Measurements from ENCODE around the gene AASDH. TPM values are rescaled to one million over a fixed set of nuclear protein-coding genes. Genes with fewer than 3 reads are reported as not detected.

The AASDH gene
- total and polyA plus RNA-seq, 2 donors (not counting 1 experiment from before 2014, with no cell fraction given) = 6.9 to 15.2 TPM

GRCh38 chr4:56426273-56426672 is 39.0 kb upstream of the AASDH start:
- no peak overlapping the region for H3K4me3 Mint-ChIP-seq
- 71% methylated on average over 3 of the region's 6 CpGs for WGBS (ENCODE audit: insufficient coverage)
- no peak overlapping the region for H3K4me3 ChIP-seq (ENCODE audit: control extremely low read depth in 1 of 5, extremely low read depth in 1 of 5, insufficient read depth in 1 of 5, low read depth in 2 of 5, low read length in 4 of 5)
- H3K27me3 Mint-ChIP-seq = no peaks in the 10 kb centered on the region
- DNase-seq = no peak
- H3K4me1 ChIP-seq (ENCODE audit: control insufficient read depth in 2 of 2, insufficient read depth in 2 of 2, low read length in 2 of 2) = no peaks in the 10 kb centered on the region
- H3K27ac ChIP-seq (ENCODE audit: low read length in 2 of 2) = no peak overlapping the region
- H3K27me3 ChIP-seq (replicated peaks in 1 of 4; ENCODE audit: control extremely low read depth in 1 of 4, control insufficient read depth in 3 of 4, insufficient read depth in 4 of 4, low read length in 3 of 4) = no peaks in the 10 kb centered on the region
- no peak overlapping the region for H3K4me2 ChIP-seq (replicated peaks; ENCODE audit: low read depth, low read length, poor library complexity, severe bottlenecking)
- intact Hi-C loops (cut with micrococcal nuclease) = no loop called here
- H3K4me1 Mint-ChIP-seq = peaks cover 9% of the 10 kb centered on the region
- H3K27ac Mint-ChIP-seq = no peak overlapping the region
- no peaks in the 10 kb centered on the region for H4K20me1 ChIP-seq (ENCODE audit: control insufficient read depth, insufficient read depth, low read length, poor library complexity, severe bottlenecking)
- ATAC-seq (ENCODE audit: low read depth) = no peak
- ChIA-PET POLR2A (no interaction called here), CTCF (interaction anchor here (0.6 to 6.9 kb wide), 13 partner anchors 9 to 411 kb away, joined by 3 to 130 read pairs (median 5); partner anchors contain the start of genes AASDH, PAICS and PPAT)
- H2AFZ ChIP-seq (ENCODE audit: insufficient read depth, low read depth, low read length, poor library complexity, severe bottlenecking) = no peak overlapping the region
- no peaks in the 10 kb centered on the region for H3K9me3 ChIP-seq (ENCODE audit: control extremely low read depth in 1 of 3, control insufficient read depth in 2 of 3, insufficient read depth in 1 of 3, low read length in 2 of 3)
- no peak overlapping the region for H3K9ac ChIP-seq (ENCODE audit: low read length)
- H3K9me3 Mint-ChIP-seq (ENCODE audit: insufficient read depth) = no peaks in the 10 kb centered on the region
- no peaks in the 10 kb centered on the region for H3K36me3 ChIP-seq (replicated peaks in 1 of 2; ENCODE audit: control extremely low read depth in 1 of 2, control insufficient read depth in 1 of 2, extremely low read depth in 1 of 2, insufficient read depth in 2 of 2, low read length in 1 of 2)
- TF ChIP-seq CTCF (IDR thresholded peaks at IDR 0.05) = no peak
- TF ChIP-seq EZH2 (IDR thresholded peaks at IDR 0.05; ENCODE audit: borderline replicate concordance, insufficient read depth, low read depth, low read length, poor library complexity, severe bottlenecking) = no peak
- H3K79me2 ChIP-seq (ENCODE audit: control insufficient read depth, insufficient read depth, low read length) = peaks cover 71% of the 10 kb centered on the region

GRCh38 chr4:56425518-56425917 is 38.2 kb upstream of the AASDH start:
- no peaks in the 10 kb centered on the region for H3K36me3 ChIP-seq (replicated peaks in 1 of 2; ENCODE audit: control extremely low read depth in 1 of 2, control insufficient read depth in 1 of 2, extremely low read depth in 1 of 2, insufficient read depth in 2 of 2, low read length in 1 of 2)
- H3K4me1 ChIP-seq (ENCODE audit: control insufficient read depth in 2 of 2, insufficient read depth in 2 of 2, low read length in 2 of 2) = no peaks in the 10 kb centered on the region
- peak; percentile 5 for DNase-seq
- no peak overlapping the region for H3K4me3 ChIP-seq (ENCODE audit: control extremely low read depth in 1 of 5, extremely low read depth in 1 of 5, insufficient read depth in 1 of 5, low read depth in 2 of 5, low read length in 4 of 5)
- intact Hi-C loops (cut with micrococcal nuclease) = loop anchor here (1.0 kb wide), 3 partner anchors 119 to 411 kb away; no protein-coding TSS in a partner anchor
- H3K27me3 Mint-ChIP-seq = no peaks in the 10 kb centered on the region
- H3K4me1 Mint-ChIP-seq = peaks cover 9% of the 10 kb centered on the region
- no peaks in the 10 kb centered on the region for H4K20me1 ChIP-seq (ENCODE audit: control insufficient read depth, insufficient read depth, low read length, poor library complexity, severe bottlenecking)
- H3K27ac ChIP-seq (ENCODE audit: low read length in 2 of 2) = no peak overlapping the region
- no peaks in the 10 kb centered on the region for H3K9me3 Mint-ChIP-seq (ENCODE audit: insufficient read depth)
- ChIA-PET CTCF (interaction anchor here (0.6 to 6.9 kb wide), 19 partner anchors 10 to 477 kb away, joined by 3 to 130 read pairs (median 5); partner anchors contain the start of genes AASDH, CEP135, PAICS and PPAT), POLR2A (no interaction called here)
- no peaks in the 10 kb centered on the region for H3K27me3 ChIP-seq (replicated peaks in 1 of 4; ENCODE audit: control extremely low read depth in 1 of 4, control insufficient read depth in 3 of 4, insufficient read depth in 4 of 4, low read length in 3 of 4)
- no peak overlapping the region for H3K9ac ChIP-seq (ENCODE audit: low read length)
- no peak overlapping the region for H3K4me2 ChIP-seq (replicated peaks; ENCODE audit: low read depth, low read length, poor library complexity, severe bottlenecking)
- TF ChIP-seq CTCF (IDR thresholded peaks at IDR 0.05) (no peak), EZH2 (IDR thresholded peaks at IDR 0.05; ENCODE audit: borderline replicate concordance, insufficient read depth, low read depth, low read length, poor library complexity, severe bottlenecking) (no peak)
- ATAC-seq (ENCODE audit: low read depth) = no peak
- H3K9me3 ChIP-seq (ENCODE audit: control extremely low read depth in 1 of 3, control insufficient read depth in 2 of 3, insufficient read depth in 1 of 3, low read length in 2 of 3) = no peaks in the 10 kb centered on the region
- H3K79me2 ChIP-seq (ENCODE audit: control insufficient read depth, insufficient read depth, low read length) = peaks cover 69% of the 10 kb centered on the region
- no peak overlapping the region for H3K4me3 Mint-ChIP-seq
- no peak overlapping the region for H3K27ac Mint-ChIP-seq
- no peak overlapping the region for H2AFZ ChIP-seq (ENCODE audit: insufficient read depth, low read depth, low read length, poor library complexity, severe bottlenecking)
- WGBS (ENCODE audit: insufficient coverage) = 71% methylated on average over 1 of the region's 3 CpGs

Data from B cell (primary cell).